ENCODE data around the gene PRB2.
"Not testable (repeated sequence)": the region's sequence is repeated elsewhere in the genome, so short reads cannot be mapped to it uniquely, and the experiment has no call there.

PRB2 gene

GRCh38 chr12:11395467-11395866 is at the start of gene PRB2:
Gene PRB2, minus strand, starts transcription at chr12:11395567. Its CDS starts 38 bp downstream, at chr12:11395529.
- DNase-seq (ENCODE audit: low read depth, low spot score): not testable (repeated sequence)

- DNase-seq (ENCODE audit: low read depth, low spot score): no peak
Observed at GRCh38 chr12:11437966-11438365, 42.6 kb upstream of the PRB2 start.

- DNase-seq (ENCODE audit: low read depth, low spot score): no peak
Observed at GRCh38 chr12:11433664-11434063, 38.3 kb upstream of the PRB2 start.

- no peak for DNase-seq (ENCODE audit: low read depth, low spot score)
Observed at GRCh38 chr12:11431486-11431885, 36.1 kb upstream of the PRB2 start.

- DNase-seq (ENCODE audit: low read depth, low spot score): no peak
Observed at GRCh38 chr12:11427341-11427740, 32.0 kb upstream of the PRB2 start.

GRCh38 chr12:11412731-11413130 is 17.4 kb upstream of the PRB2 start:
- no peak for DNase-seq (ENCODE audit: low read depth, low spot score)

- DNase-seq (ENCODE audit: low read depth, low spot score): no peak
Observed at GRCh38 chr12:11408096-11408495, 12.7 kb upstream of the PRB2 start.

- no peak for DNase-seq (ENCODE audit: low read depth, low spot score)
Observed at GRCh38 chr12:11397366-11397765, 2.0 kb upstream of the PRB2 start.

- not testable (repeated sequence) for DNase-seq (ENCODE audit: low read depth, low spot score)
Observed at GRCh38 chr12:11391456-11391855, 3.9 kb downstream of the PRB2 start.

GRCh38 chr12:11377420-11377819 is 17.9 kb downstream of the PRB2 start:
- DNase-seq (ENCODE audit: low read depth, low spot score): not testable (repeated sequence)

- no peak for DNase-seq (ENCODE audit: low read depth, low spot score)
Observed at GRCh38 chr12:11361151-11361550, 34.2 kb downstream of the PRB2 start.

- DNase-seq (ENCODE audit: low read depth, low spot score): not testable (repeated sequence)
Observed at GRCh38 chr12:11360205-11360883, 35.0 kb downstream of the PRB2 start.

- DNase-seq (ENCODE audit: low read depth, low spot score): not testable (repeated sequence)
Observed at GRCh38 chr12:11351736-11352135, 43.6 kb downstream of the PRB2 start.

- no peak for DNase-seq (ENCODE audit: low read depth, low spot score)
Observed at GRCh38 chr12:11348439-11348838, 46.9 kb downstream of the PRB2 start.

GRCh38 chr12:11347810-11348209 is 47.6 kb downstream of the PRB2 start:
- no peak for DNase-seq (ENCODE audit: low read depth, low spot score)

GRCh38 chr12:11344500-11344899 is 50.9 kb downstream of the PRB2 start:
- DNase-seq (ENCODE audit: low read depth, low spot score): no peak

All from activated naive CD8-positive, alpha-beta T cell treated with anti-CD3 and anti-CD28 coated beads, Interleukin-2, amount 50 U/mL, for 16 hours (primary cell).